Duodenal mucosa (tissue), 2 donors: ENCODE measurements around the gene FGF7.
"Not testable (repeated sequence)": the region's sequence is repeated elsewhere in the genome, so short reads cannot be mapped to it uniquely, and the experiment has no call there.

ENCODE experiments used
- H3K27ac ChIP-seq: one replicate; pipeline ENCODE4 v1.7.0; 2013; ENCODE audit warnings: low read depth, low read length
- H3K27me3 ChIP-seq, 2 donors: one replicate each; pipeline ENCODE4 v1.7.0; 2013; ENCODE audit warnings: low read length in 2 of 2, control low read depth in 1 of 2; ENCODE audit not compliant: insufficient read depth in 2 of 2, control insufficient read depth in 1 of 2
- H3K36me3 ChIP-seq, 2 donors: one replicate each; pipeline ENCODE4 v1.7.0; 2013; ENCODE audit warnings: low read length in 2 of 2, control low read depth in 1 of 2; ENCODE audit not compliant: insufficient read depth in 2 of 2, control insufficient read depth in 1 of 2
- H3K4me1 ChIP-seq, 2 donors: one replicate each; pipeline ENCODE4 v1.7.0; 2013; ENCODE audit warnings: low read length in 2 of 2, control low read depth in 1 of 2; ENCODE audit not compliant: insufficient read depth in 2 of 2, control insufficient read depth in 1 of 2
- H3K4me3 ChIP-seq, 2 donors: one replicate each; pipeline ENCODE4 v1.7.0; 2013; ENCODE audit warnings: low read length in 2 of 2, low read depth in 1 of 2
- H3K9ac ChIP-seq, 2 donors: one replicate each; pipeline ENCODE4 v1.7.0; 2013; ENCODE audit warnings: low read length in 2 of 2, low read depth in 1 of 2
- H3K9me3 ChIP-seq, 2 donors: one replicate each; pipeline ENCODE4 v1.7.0; 2013; ENCODE audit warnings: low read length in 2 of 2, control low read depth in 1 of 2; ENCODE audit not compliant: control insufficient read depth in 1 of 2

The FGF7 gene, protein sequence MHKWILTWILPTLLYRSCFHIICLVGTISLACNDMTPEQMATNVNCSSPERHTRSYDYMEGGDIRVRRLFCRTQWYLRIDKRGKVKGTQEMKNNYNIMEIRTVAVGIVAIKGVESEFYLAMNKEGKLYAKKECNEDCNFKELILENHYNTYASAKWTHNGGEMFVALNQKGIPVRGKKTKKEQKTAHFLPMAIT

DNA sequence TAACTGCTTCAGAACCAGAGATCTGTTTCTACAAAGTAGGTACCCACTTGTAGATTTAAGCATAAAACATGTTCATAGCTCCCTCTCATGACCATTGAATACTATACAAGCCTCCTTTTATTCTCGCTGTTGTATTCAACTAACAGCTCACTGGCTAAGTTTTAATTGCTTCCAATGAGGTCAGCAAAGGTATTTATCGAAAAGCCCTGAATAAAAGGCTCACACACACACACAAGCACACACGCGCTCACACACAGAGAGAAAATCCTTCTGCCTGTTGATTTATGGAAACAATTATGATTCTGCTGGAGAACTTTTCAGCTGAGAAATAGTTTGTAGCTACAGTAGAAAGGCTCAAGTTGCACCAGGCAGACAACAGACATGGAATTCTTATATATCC, at the start of gene FGF7:
Gene FGF7, plus strand, starts transcription at position 222 of the 400 bp plus-strand sequence. CDS start 1,056 bp downstream, outside the sequence.
- Histone ChIP-seq H3K9ac (peak within 1 kb of the TSS in 1 of 2 donors; percentile 37), H3K36me3 (no peaks in the 10 kb centered on the region), H3K9me3 (no peaks in the 10 kb centered on the region), H3K27me3 (no peaks in the 10 kb centered on the region), H3K4me3 (peak within 1 kb of the TSS; percentile 44 to 46), H3K27ac (no peak within 1 kb of the TSS), H3K4me1 (no peaks in the 10 kb centered on the region)

DNA sequence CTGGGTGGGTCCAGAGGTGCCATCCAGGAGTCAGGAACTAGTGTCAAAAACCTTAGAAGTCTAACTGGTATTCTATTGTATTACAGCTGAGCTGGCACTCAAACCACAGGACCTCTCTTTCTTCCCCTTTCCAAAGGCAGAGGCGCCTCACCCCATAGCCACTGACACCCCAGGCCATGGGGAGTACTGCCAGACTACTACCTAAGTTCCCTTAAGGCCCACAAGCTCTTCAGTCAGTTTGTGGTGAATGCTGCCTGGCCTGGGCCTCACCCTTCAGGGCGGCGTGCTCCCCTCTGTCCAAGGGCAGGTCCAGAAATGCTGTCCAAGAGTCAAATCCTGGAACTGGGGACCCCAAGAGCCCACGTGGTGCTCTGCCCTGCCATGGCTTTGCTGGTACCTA, 43.0 kb upstream of the FGF7 start:
- Histone ChIP-seq H3K4me1 (no peaks in the 10 kb centered on the region), H3K9ac (no peak overlapping the region), H3K4me3 (no peak overlapping the region), H3K36me3 (no peaks in the 10 kb centered on the region), H3K27me3 (no peaks in the 10 kb centered on the region), H3K9me3 (no peaks in the 10 kb centered on the region), H3K27ac (no peak overlapping the region)

DNA sequence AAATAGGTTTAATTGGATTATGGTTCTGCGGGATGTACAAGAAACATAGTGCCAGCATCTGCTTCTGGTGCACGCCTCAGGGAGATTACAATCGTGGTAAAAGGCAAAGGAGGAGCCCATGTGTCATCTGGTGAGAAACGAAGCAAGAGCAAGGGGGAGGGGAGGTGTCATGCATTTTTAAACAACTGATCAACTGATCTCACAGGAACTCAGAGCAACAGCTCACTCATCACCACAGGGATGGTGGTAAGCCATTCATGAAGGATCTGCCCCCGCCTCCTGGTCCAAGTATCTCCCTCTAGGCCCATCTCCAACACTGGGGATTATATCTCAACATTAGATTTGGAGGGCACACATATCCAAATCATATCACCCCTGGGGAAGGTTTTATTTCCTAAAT, 42.1 kb upstream of the FGF7 start:
- no peak overlapping the region for H3K9ac ChIP-seq
- no peaks in the 10 kb centered on the region for H3K27me3 ChIP-seq
- H3K27ac ChIP-seq: no peak overlapping the region
- no peaks in the 10 kb centered on the region for H3K4me1 ChIP-seq
- H3K4me3 ChIP-seq: no peak overlapping the region
- H3K36me3 ChIP-seq: no peaks in the 10 kb centered on the region
- H3K9me3 ChIP-seq: no peaks in the 10 kb centered on the region

DNA sequence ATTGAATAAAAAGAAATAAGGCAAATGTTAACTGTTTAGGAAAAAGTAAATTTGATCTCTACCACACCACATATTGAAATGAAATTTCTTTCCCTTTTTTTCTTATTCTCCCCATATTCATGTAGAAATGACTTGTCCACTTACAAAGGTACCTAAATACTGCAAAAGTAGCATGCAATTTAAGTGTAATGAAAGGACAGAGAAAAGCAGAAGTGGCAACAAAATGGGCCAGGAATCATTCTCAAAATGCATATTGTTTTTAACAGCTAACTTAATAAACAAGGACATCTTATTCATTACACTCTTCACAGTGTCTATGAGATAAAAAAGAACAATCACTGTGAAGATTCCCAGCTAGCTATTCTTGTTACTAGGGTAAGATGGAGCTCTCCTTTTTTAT, 40.6 kb upstream of the FGF7 start:
- H3K27ac ChIP-seq: no peak overlapping the region
- no peak overlapping the region for H3K9ac ChIP-seq
- no peaks in the 10 kb centered on the region for H3K4me1 ChIP-seq
- no peak overlapping the region for H3K4me3 ChIP-seq
- H3K36me3 ChIP-seq: no peaks in the 10 kb centered on the region
- no peaks in the 10 kb centered on the region for H3K27me3 ChIP-seq
- H3K9me3 ChIP-seq: no peaks in the 10 kb centered on the region

DNA sequence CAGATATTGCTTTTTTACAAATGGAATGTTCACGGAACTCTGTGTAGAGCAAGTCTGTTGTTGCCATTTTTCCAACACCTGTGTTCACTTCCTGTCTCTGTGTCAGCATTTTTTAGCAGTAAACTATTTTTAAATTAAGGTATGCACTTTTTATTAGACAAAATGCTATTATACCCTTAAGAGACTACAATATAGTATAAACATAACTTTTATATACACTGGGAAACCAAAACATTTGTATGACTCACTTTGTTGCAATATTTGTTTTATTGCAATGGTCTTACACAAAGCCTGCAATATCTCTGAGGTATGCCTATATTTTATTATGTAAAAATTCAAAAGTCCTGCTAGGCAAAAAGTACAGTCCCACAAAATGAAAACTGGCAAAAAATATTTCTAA, 39.8 kb upstream of the FGF7 start:
- no peak overlapping the region for H3K27ac ChIP-seq
- H3K36me3 ChIP-seq: no peaks in the 10 kb centered on the region
- no peak overlapping the region for H3K4me3 ChIP-seq
- no peaks in the 10 kb centered on the region for H3K27me3 ChIP-seq
- H3K9ac ChIP-seq: no peak overlapping the region
- no peaks in the 10 kb centered on the region for H3K9me3 ChIP-seq
- H3K4me1 ChIP-seq: no peaks in the 10 kb centered on the region

DNA sequence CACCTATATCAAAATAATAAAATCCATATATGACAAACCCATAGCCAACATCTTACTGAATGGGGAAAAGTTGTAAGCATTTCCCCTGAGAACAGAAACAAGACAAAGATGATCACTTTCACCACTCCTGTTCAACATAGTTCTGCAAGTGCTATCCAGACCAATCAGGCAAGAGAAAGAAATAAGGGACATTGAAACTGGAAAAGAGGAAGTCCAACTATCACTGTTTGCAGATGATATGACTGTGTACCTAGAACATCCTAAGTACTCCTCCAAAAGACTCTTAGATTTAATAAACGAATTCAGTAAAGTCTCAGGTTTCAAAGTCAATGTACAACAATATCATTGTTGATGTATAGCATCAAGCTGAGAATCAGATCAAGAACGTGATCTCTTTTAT, 35.6 kb upstream of the FGF7 start:
- Histone ChIP-seq H3K27me3 (no peaks in the 10 kb centered on the region), H3K4me3 (no peak overlapping the region), H3K4me1 (no peaks in the 10 kb centered on the region), H3K9me3 (no peaks in the 10 kb centered on the region), H3K9ac (no peak overlapping the region), H3K36me3 (no peaks in the 10 kb centered on the region), H3K27ac (no peak overlapping the region)

DNA sequence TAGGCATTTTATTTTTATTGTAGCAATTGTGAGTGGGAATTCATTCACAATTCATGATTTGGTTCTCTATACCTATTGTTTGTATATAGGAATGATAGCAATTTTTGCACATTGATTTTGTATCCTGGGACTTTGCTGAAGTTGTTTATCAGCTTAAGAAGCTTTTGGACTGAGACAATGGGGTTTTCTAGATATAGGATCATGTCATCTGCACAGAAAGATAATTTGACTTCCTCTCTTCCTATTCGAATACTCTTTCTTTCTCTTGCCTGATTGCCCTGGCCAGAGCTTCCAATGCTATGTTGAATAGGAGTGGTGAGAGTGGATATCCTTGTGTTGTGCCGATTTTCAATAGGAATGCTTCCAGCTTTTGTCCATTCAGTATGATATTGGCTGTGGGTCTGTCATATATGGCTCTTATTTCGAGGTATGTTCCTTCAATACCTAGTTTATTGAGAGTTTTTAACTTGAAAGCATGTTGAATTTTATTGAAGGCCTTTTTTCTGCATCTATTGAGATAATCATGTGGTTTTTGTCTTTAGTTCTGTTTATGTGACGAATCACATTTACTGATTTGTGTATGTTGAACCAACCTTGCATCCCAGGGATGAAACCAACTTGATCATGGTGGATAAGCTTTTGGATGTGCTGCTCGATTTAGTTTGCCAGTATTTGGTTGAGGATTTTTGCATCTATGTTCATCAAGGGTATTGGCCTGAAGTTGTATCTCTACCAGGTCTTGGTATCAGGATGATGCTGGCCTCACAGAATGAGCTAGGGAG, 20.3 kb upstream of the FGF7 start:
- not testable (repeated sequence) for H3K27me3 ChIP-seq, H3K9ac ChIP-seq

DNA sequence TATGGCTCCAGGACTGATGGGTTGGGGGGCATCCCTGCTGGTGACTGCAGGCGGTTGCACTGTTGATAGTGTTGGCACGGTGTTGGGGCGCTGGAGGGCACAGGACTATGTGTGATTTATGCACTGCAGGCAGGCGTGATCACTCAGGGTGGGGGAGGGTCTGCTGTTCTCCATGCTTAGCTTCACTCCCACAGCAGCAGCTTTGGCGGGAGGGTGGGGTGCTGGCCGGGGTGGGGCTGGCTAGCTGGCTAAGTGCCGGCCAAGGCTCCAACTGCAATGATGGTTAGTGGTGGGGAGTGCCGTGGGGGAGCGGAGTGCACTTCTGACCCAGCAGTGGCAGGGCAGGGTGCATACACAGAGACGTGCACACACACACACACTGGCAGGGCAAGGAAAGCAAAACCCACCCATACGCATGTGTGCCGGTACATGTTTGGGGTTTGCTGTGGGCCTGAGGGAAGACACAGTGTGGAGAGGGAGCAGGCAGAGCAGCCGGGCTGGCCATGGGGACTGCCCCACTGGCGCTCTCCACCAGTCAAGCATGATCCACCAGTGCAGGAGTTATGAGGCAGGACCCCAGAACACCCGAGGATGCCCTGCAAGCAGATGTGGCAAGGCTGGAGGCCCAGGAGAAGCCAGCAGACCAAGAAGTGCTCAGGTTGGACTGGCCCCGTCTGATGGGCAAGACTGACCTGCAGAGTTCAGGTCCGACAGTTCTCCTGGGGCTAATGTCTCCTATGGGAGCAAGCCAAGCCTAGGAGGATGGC, 16.5 kb upstream of the FGF7 start:
- no peaks in the 10 kb centered on the region for H3K4me1 ChIP-seq
- H3K4me3 ChIP-seq: no peak overlapping the region
- no peaks in the 10 kb centered on the region for H3K9me3 ChIP-seq
- no peaks in the 10 kb centered on the region for H3K36me3 ChIP-seq
- no peak overlapping the region for H3K27ac ChIP-seq
- no peaks in the 10 kb centered on the region for H3K27me3 ChIP-seq
- H3K9ac ChIP-seq: no peak overlapping the region

More for the DNA sequence above, 20.3 kb upstream of the FGF7 start:
- not testable (repeated sequence) for H3K4me1 ChIP-seq, H3K4me3 ChIP-seq, H3K36me3 ChIP-seq, H3K9me3 ChIP-seq, H3K27ac ChIP-seq

DNA sequence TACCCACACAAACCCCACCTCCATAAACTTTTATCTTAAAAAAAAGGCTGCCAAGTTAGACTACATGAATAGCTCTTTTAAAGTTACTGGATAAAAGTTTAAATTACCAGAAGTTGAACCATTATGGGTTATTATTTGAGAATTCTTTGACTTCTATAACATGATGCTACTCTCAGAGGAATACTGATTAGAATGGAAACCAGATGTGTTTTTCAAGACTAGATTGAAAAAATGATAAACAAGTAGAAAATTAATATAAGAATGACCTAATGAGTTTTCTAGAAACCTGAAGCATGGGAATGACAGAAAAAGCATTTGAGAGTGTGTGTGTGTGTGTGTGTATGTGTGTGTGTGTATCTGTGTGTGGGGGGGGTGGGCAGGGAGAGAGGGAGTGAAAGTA, 12.4 kb upstream of the FGF7 start:
- Histone ChIP-seq H3K4me1 (no peaks in the 10 kb centered on the region), H3K4me3 (no peak overlapping the region), H3K27me3 (no peaks in the 10 kb centered on the region), H3K27ac (no peak overlapping the region), H3K36me3 (no peaks in the 10 kb centered on the region), H3K9ac (no peak overlapping the region), H3K9me3 (no peaks in the 10 kb centered on the region)

DNA sequence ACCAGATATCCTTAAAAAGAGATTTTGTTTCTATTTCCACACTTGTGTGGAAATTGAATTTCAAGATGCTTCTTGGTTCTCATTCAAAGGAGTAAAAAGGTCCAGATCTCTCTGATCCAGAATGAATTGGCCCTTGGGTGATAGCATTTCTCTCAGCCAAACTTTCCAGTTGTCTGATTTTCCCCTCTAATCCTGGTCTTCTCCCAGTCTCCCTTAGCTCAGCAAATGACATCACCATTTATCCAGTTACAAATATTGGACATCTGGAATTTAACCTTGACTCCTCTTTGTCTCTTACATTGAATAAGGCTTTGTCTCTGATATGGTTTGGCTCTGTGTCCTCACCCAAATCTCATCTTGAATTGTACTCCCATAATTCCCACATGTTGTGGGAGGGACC, 10.2 kb upstream of the FGF7 start:
- no peak overlapping the region for H3K4me3 ChIP-seq
- H3K36me3 ChIP-seq: no peaks in the 10 kb centered on the region
- H3K4me1 ChIP-seq: no peaks in the 10 kb centered on the region
- no peaks in the 10 kb centered on the region for H3K9me3 ChIP-seq
- no peaks in the 10 kb centered on the region for H3K27me3 ChIP-seq
- H3K27ac ChIP-seq: no peak overlapping the region
- no peak overlapping the region for H3K9ac ChIP-seq
